ENCODE measurements around the gene KREMEN1. TPM values are rescaled to one million over a fixed set of nuclear protein-coding genes. Genes with fewer than 3 reads are reported as not detected.

Gene KREMEN1
- polyA plus RNA-seq, 4 donors: 1.1 to 24.6 (median 7.0) TPM

GRCh38 chr22:29165321-29166060, 92.7 kb downstream of the KREMEN1 start:
- no peak for DNase-seq
- WGBS, 3 donors: 75 to 80% (median 77%) methylated on average over 11 of the region's 11 CpGs
- FAIRE-seq: no peak

GRCh38 chr22:29166180-29166579, 93.3 kb downstream of the KREMEN1 start:
- Histone ChIP-seq H3K9me3 (ENCODE audit: control insufficient read depth in 2 of 2, insufficient read depth in 1 of 2, low read depth in 1 of 2, low read length in 1 of 2) (no peaks in the 10 kb centered on the region), H3K27ac (ENCODE audit: low read depth in 1 of 3, low read length in 2 of 3) (no peak overlapping the region), H3K4me1 (ENCODE audit: control insufficient read depth in 3 of 3, insufficient read depth in 2 of 3, low read depth in 1 of 3, low read length in 2 of 3) (no peaks in the 10 kb centered on the region), H3K4me3 (ENCODE audit: low read depth in 1 of 3, low read length in 3 of 3) (no peak overlapping the region), H3K36me3 (ENCODE audit: control insufficient read depth in 3 of 3, insufficient read depth in 2 of 3, low read depth in 1 of 3, low read length in 3 of 3) (no peaks in the 10 kb centered on the region), H3K27me3 (ENCODE audit: control insufficient read depth in 3 of 3, insufficient read depth in 3 of 3, low read length in 3 of 3) (no peaks in the 10 kb centered on the region)
- 71 to 86% (median 77%) methylated on average over 6 of the region's 6 CpGs for WGBS, 3 donors
- DNase-seq (no peak), FAIRE-seq (no peak)

More at GRCh38 chr22:29165321-29166060, 92.7 kb downstream of the KREMEN1 start:
- Histone ChIP-seq H3K36me3 (ENCODE audit: control insufficient read depth in 3 of 3, insufficient read depth in 2 of 3, low read depth in 1 of 3, low read length in 3 of 3) (no peaks in the 10 kb centered on the region), H3K4me3 (ENCODE audit: low read depth in 1 of 3, low read length in 3 of 3) (no peak overlapping the region), H3K9me3 (ENCODE audit: control insufficient read depth in 2 of 2, insufficient read depth in 1 of 2, low read depth in 1 of 2, low read length in 1 of 2) (no peaks in the 10 kb centered on the region), H3K27me3 (ENCODE audit: control insufficient read depth in 3 of 3, insufficient read depth in 3 of 3, low read length in 3 of 3) (no peaks in the 10 kb centered on the region), H3K27ac (ENCODE audit: low read depth in 1 of 3, low read length in 2 of 3) (no peak overlapping the region), H3K4me1 (ENCODE audit: control insufficient read depth in 3 of 3, insufficient read depth in 2 of 3, low read depth in 1 of 3, low read length in 2 of 3) (no peaks in the 10 kb centered on the region)

- no peak overlapping the region for H3K27ac ChIP-seq (ENCODE audit: low read depth in 1 of 3, low read length in 2 of 3)
- H3K9me3 ChIP-seq (ENCODE audit: control insufficient read depth in 2 of 2, insufficient read depth in 1 of 2, low read depth in 1 of 2, low read length in 1 of 2): no peaks in the 10 kb centered on the region
- no peaks in the 10 kb centered on the region for H3K27me3 ChIP-seq (ENCODE audit: control insufficient read depth in 3 of 3, insufficient read depth in 3 of 3, low read length in 3 of 3)
- DNase-seq (no peak), FAIRE-seq (no peak)
- WGBS, 3 donors: 70 to 82% (median 76%) methylated on average over 22 of the region's 22 CpGs
- H3K36me3 ChIP-seq (ENCODE audit: control insufficient read depth in 3 of 3, insufficient read depth in 2 of 3, low read depth in 1 of 3, low read length in 3 of 3): no peaks in the 10 kb centered on the region
- H3K4me1 ChIP-seq (ENCODE audit: control insufficient read depth in 3 of 3, insufficient read depth in 2 of 3, low read depth in 1 of 3, low read length in 2 of 3): no peaks in the 10 kb centered on the region
- no peak overlapping the region for H3K4me3 ChIP-seq (ENCODE audit: low read depth in 1 of 3, low read length in 3 of 3)
Measured at GRCh38 chr22:29167032-29167911, 94.4 kb downstream of the KREMEN1 start.

GRCh38 chr22:29171721-29172120, 98.9 kb downstream of the KREMEN1 start:
- WGBS, 3 donors: 75 to 84% (median 84%) methylated on average over 10 of the region's 10 CpGs
- no peaks in the 10 kb centered on the region for H3K27me3 ChIP-seq (ENCODE audit: control insufficient read depth in 3 of 3, insufficient read depth in 3 of 3, low read length in 3 of 3)
- no peaks in the 10 kb centered on the region for H3K4me1 ChIP-seq (ENCODE audit: control insufficient read depth in 3 of 3, insufficient read depth in 2 of 3, low read depth in 1 of 3, low read length in 2 of 3)
- H3K9me3 ChIP-seq (ENCODE audit: control insufficient read depth in 2 of 2, insufficient read depth in 1 of 2, low read depth in 1 of 2, low read length in 1 of 2): peaks cover 0 to 11% of the 10 kb centered on the region in 2 donors
- DNase-seq (no peak), FAIRE-seq (no peak)
- H3K36me3 ChIP-seq (ENCODE audit: control insufficient read depth in 3 of 3, insufficient read depth in 2 of 3, low read depth in 1 of 3, low read length in 3 of 3): no peaks in the 10 kb centered on the region
- H3K27ac ChIP-seq (ENCODE audit: low read depth in 1 of 3, low read length in 2 of 3): no peak overlapping the region
- no peak overlapping the region for H3K4me3 ChIP-seq (ENCODE audit: low read depth in 1 of 3, low read length in 3 of 3)

- WGBS, 3 donors: 89 to 92% (median 89%) methylated on average over 6 of the region's 6 CpGs
- no peak for FAIRE-seq
- H3K27me3 ChIP-seq (ENCODE audit: control insufficient read depth in 3 of 3, insufficient read depth in 3 of 3, low read length in 3 of 3): no peaks in the 10 kb centered on the region
Measured at GRCh38 chr22:29172216-29172615, 99.4 kb downstream of the KREMEN1 start.

GRCh38 chr22:29175312-29175835, 102.5 kb downstream of the KREMEN1 start:
- no peak overlapping the region for H3K4me3 ChIP-seq (ENCODE audit: low read depth in 1 of 3, low read length in 3 of 3)
- H3K9me3 ChIP-seq (ENCODE audit: control insufficient read depth in 2 of 2, insufficient read depth in 1 of 2, low read depth in 1 of 2, low read length in 1 of 2): peaks cover 0 to 14% of the 10 kb centered on the region in 2 donors
- H3K27ac ChIP-seq (ENCODE audit: low read depth in 1 of 3, low read length in 2 of 3): no peak overlapping the region
- no peaks in the 10 kb centered on the region for H3K27me3 ChIP-seq (ENCODE audit: control insufficient read depth in 3 of 3, insufficient read depth in 3 of 3, low read length in 3 of 3)
- H3K36me3 ChIP-seq (ENCODE audit: control insufficient read depth in 3 of 3, insufficient read depth in 2 of 3, low read depth in 1 of 3, low read length in 3 of 3): no peaks in the 10 kb centered on the region
- DNase-seq: no peak
- no peaks in the 10 kb centered on the region for H3K4me1 ChIP-seq (ENCODE audit: control insufficient read depth in 3 of 3, insufficient read depth in 2 of 3, low read depth in 1 of 3, low read length in 2 of 3)
- WGBS, 3 donors: 89 to 91% (median 90%) methylated on average over 1 of the region's 1 CpG
- FAIRE-seq: no peak

More at GRCh38 chr22:29172216-29172615, 99.4 kb downstream of the KREMEN1 start:
- H3K4me1 ChIP-seq (ENCODE audit: control insufficient read depth in 3 of 3, insufficient read depth in 2 of 3, low read depth in 1 of 3, low read length in 2 of 3): no peaks in the 10 kb centered on the region
- H3K9me3 ChIP-seq (ENCODE audit: control insufficient read depth in 2 of 2, insufficient read depth in 1 of 2, low read depth in 1 of 2, low read length in 1 of 2): peaks cover 0 to 11% of the 10 kb centered on the region in 2 donors
- no peak overlapping the region for H3K4me3 ChIP-seq (ENCODE audit: low read depth in 1 of 3, low read length in 3 of 3)
- H3K36me3 ChIP-seq (ENCODE audit: control insufficient read depth in 3 of 3, insufficient read depth in 2 of 3, low read depth in 1 of 3, low read length in 3 of 3): no peaks in the 10 kb centered on the region
- no peak overlapping the region for H3K27ac ChIP-seq (ENCODE audit: low read depth in 1 of 3, low read length in 2 of 3)
- no peak for DNase-seq

GRCh38 chr22:29183971-29184848, 111.4 kb downstream of the KREMEN1 start:
- no peak overlapping the region for H3K27ac ChIP-seq (ENCODE audit: low read depth in 1 of 3, low read length in 2 of 3)
- H3K9me3 ChIP-seq (ENCODE audit: control insufficient read depth in 2 of 2, insufficient read depth in 1 of 2, low read depth in 1 of 2, low read length in 1 of 2): peaks cover 0 to 4% of the 10 kb centered on the region in 2 donors
- no peaks in the 10 kb centered on the region for H3K4me1 ChIP-seq (ENCODE audit: control insufficient read depth in 3 of 3, insufficient read depth in 2 of 3, low read depth in 1 of 3, low read length in 2 of 3)
- peaks cover 0 to 6% (median 0%) of the 10 kb centered on the region in 3 donors for H3K36me3 ChIP-seq (ENCODE audit: control insufficient read depth in 3 of 3, insufficient read depth in 2 of 3, low read depth in 1 of 3, low read length in 3 of 3)
- DNase-seq: no peak
- H3K4me3 ChIP-seq (ENCODE audit: low read depth in 1 of 3, low read length in 3 of 3): no peak overlapping the region
- FAIRE-seq: no peak
- 72 to 78% (median 77%) methylated on average over 19 of the region's 19 CpGs for WGBS, 3 donors
- no peaks in the 10 kb centered on the region for H3K27me3 ChIP-seq (ENCODE audit: control insufficient read depth in 3 of 3, insufficient read depth in 3 of 3, low read length in 3 of 3)

Measured in small intestine (tissue), 7 donors.